PC-3 (cell line): ENCODE measurements around the gene MED8.

Experiments
- CTCF ChIP-seq: fragments of 300-600 bp; sonication (generic); conservative IDR thresholded peaks from 2 replicates; pipeline ENCODE4 v1.5.1; 2017; ENCODE audit warnings: antibody characterized with exemption, low read depth, mild to moderate bottlenecking, low read length
- EZH2 ChIP-seq: fragments of 300-600 bp; sonication (generic); IDR thresholded peaks from one replicate; pipeline ENCODE4 v1.6.1; 2017; ENCODE audit warnings: antibody characterized with exemption, mild to moderate bottlenecking, low read length; ENCODE audit not compliant: unreplicated experiment
- EZH2phosphoT487 ChIP-seq: fragments of 300-600 bp; sonication (generic); IDR thresholded peaks from 2 replicates; pipeline ENCODE4 v1.6.1; 2018; ENCODE audit warnings: mild to moderate bottlenecking, antibody characterized with exemption, low read length, borderline replicate concordance

GRCh38 chr1:43420874-43421273 is 31.3 kb upstream of the MED8 start:
- TF ChIP-seq CTCF (no peak), EZH2 (no peak), EZH2phosphoT487 (no peak)
